GM23338 (cell line): Measurements from ENCODE around the gene RMND5A. TPM values are rescaled to one million over a fixed set of nuclear protein-coding genes. Genes with fewer than 3 reads are reported as not detected.

Experiments
- ATAC-seq: fragments of 200-7000 bp; cut with Tn5 transposase; 3 replicates; pipeline ENCODE4 v1.9.1; 2020
- DNase-seq: peaks from one replicate; pipeline ENCODE4 v3.0.0-alpha.2; 2015; ENCODE audit warnings: low spot score
- H2AFZ ChIP-seq: fragments of 200-600 bp; sonication (generic); 2 replicates; pipeline ENCODE4 v1.8.0; 2016; ENCODE audit warnings: antibody characterized with exemption, mild to moderate bottlenecking, moderate library complexity
- H3F3A ChIP-seq: fragments of 200-600 bp; sonication (generic); replicated peaks from 2 replicates; pipeline ENCODE4 v1.8.0; 2017; ENCODE audit warnings: antibody characterized with exemption, mixed run types, low read depth
- H3K27ac ChIP-seq: fragments of 200-600 bp; sonication (generic); 2 replicates; pipeline ENCODE4 v1.6.1; 2016; ENCODE audit warnings: low read depth
- H3K27me3 ChIP-seq: fragments of 200-600 bp; sonication (generic); 2 replicates; pipeline ENCODE4 v1.8.0; 2016; ENCODE audit warnings: mild to moderate bottlenecking, mixed run types, moderate library complexity; ENCODE audit not compliant: insufficient read depth
- H3K36me3 ChIP-seq: fragments of 200-600 bp; sonication (generic); 2 replicates; pipeline ENCODE4 v1.8.0; 2016; ENCODE audit warnings: mild to moderate bottlenecking; ENCODE audit not compliant: insufficient read depth
- H3K4me1 ChIP-seq: fragments of 200-600 bp; sonication (generic); 2 replicates; pipeline ENCODE4 v1.8.0; 2016; ENCODE audit warnings: mild to moderate bottlenecking, moderate library complexity; ENCODE audit not compliant: insufficient read depth
- H3K4me2 ChIP-seq: fragments of 200-600 bp; sonication (generic); 2 replicates; pipeline ENCODE4 v1.7.1; 2017; ENCODE audit warnings: mixed run types
- H3K4me3 ChIP-seq: fragments of 200-600 bp; sonication (generic); 2 replicates; pipeline ENCODE4 v1.6.1; 2016; ENCODE audit warnings: mixed run types
- H3K79me2 ChIP-seq: fragments of 200-600 bp; sonication (generic); replicated peaks from 2 replicates; pipeline ENCODE4 v1.8.0; 2017; ENCODE audit warnings: mild to moderate bottlenecking; ENCODE audit not compliant: insufficient read depth
- H3K9me2 ChIP-seq: fragments of 200-600 bp; sonication (generic); 2 replicates; pipeline ENCODE4 v1.8.0; 2017; ENCODE audit not compliant: insufficient read depth
- H4K20me1 ChIP-seq: fragments of 200-600 bp; sonication (generic); replicated peaks from 2 replicates; pipeline ENCODE4 v1.8.0; 2017; ENCODE audit warnings: mild to moderate bottlenecking; ENCODE audit not compliant: insufficient read depth
- H3K27ac Mint-ChIP-seq: 2 replicates; pipeline ENCODE4 v1.8.0; 2020; ENCODE audit warnings: inconsistent platforms, mild to moderate bottlenecking, moderate library complexity, mixed read lengths
- H3K27me3 Mint-ChIP-seq: 3 replicates; pipeline ENCODE4 v1.8.0; 2022; ENCODE audit warnings: low read depth, mild to moderate bottlenecking, moderate library complexity, mixed read lengths, inconsistent platforms; ENCODE audit not compliant: insufficient read depth, poor library complexity
- H3K36me3 Mint-ChIP-seq: 3 replicates; pipeline ENCODE4 v1.8.0; 2021; ENCODE audit warnings: low read depth, mild to moderate bottlenecking, inconsistent platforms, moderate library complexity, mixed read lengths
- H3K4me1 Mint-ChIP-seq: 3 replicates; pipeline ENCODE4 v1.8.0; 2020; ENCODE audit warnings: mild to moderate bottlenecking, inconsistent platforms, mixed read lengths
- H3K4me3 Mint-ChIP-seq: 3 replicates; pipeline ENCODE4 v1.8.0; 2021; ENCODE audit warnings: moderate library complexity, mild to moderate bottlenecking, inconsistent platforms, mixed read lengths
- H3K9me3 Mint-ChIP-seq: 3 replicates; pipeline ENCODE4 v1.8.0; 2020; ENCODE audit warnings: moderate library complexity, mild to moderate bottlenecking, inconsistent platforms, mixed read lengths
- CREB1 ChIP-seq: fragments of 250-450 bp; sonication (Bioruptor Pico); IDR thresholded peaks from 2 replicates; pipeline ENCODE4 v1.5.0; 2020; ENCODE audit warnings: low read depth, mild to moderate bottlenecking, moderate library complexity
- CTCF ChIP-seq, 2 experiments: fragments of 200-600 bp in 1 of 2; sonication (generic) in 1 of 2; conservative IDR thresholded peaks; 2 replicates each; pipeline versions ENCODE4 v1.5.1 to v1.6.1; 2016 to 2017; ENCODE audit warnings: antibody characterized with exemption in 2 of 2, low read depth in 2 of 2, mild to moderate bottlenecking in 2 of 2, moderate library complexity in 1 of 2
- EZH2 ChIP-seq: fragments of 200-600 bp; sonication (generic); IDR thresholded peaks from one replicate; pipeline ENCODE4 v1.8.0; 2017; ENCODE audit warnings: antibody characterized with exemption, mild to moderate bottlenecking, low read depth; ENCODE audit not compliant: unreplicated experiment
- EZH2phosphoT487 ChIP-seq: fragments of 200-600 bp; sonication (generic); IDR thresholded peaks from one replicate; pipeline ENCODE4 v1.8.1; 2018; ENCODE audit warnings: antibody characterized with exemption; ENCODE audit not compliant: unreplicated experiment
- JUNB ChIP-seq: IDR thresholded peaks from one replicate; pipeline ENCODE4 v1.6.1; 2016; ENCODE audit warnings: antibody characterized with exemption; ENCODE audit not compliant: unreplicated experiment
- NANOG ChIP-seq: IDR thresholded peaks from 2 replicates; pipeline ENCODE4 v1.6.1; 2016; ENCODE audit warnings: antibody characterized with exemption, borderline replicate concordance
- POLR2AphosphoS5 ChIP-seq: IDR thresholded peaks from 2 replicates; pipeline ENCODE4 v1.6.1; 2016; ENCODE audit warnings: antibody characterized with exemption, low read depth
- STAT1 ChIP-seq: IDR thresholded peaks from one replicate; pipeline ENCODE4 v1.6.1; 2016; ENCODE audit warnings: antibody characterized with exemption; ENCODE audit not compliant: unreplicated experiment
- ZNF114 ChIP-seq: fragments of 250-450 bp; sonication (Bioruptor Pico); IDR thresholded peaks from 2 replicates; pipeline ENCODE4 v1.5.0; 2020; ENCODE audit warnings: mild to moderate bottlenecking, moderate library complexity
- ZNF331 ChIP-seq: fragments of 250-450 bp; sonication (Bioruptor Pico); IDR thresholded peaks from 2 replicates; pipeline ENCODE4 v1.5.0; 2020; ENCODE audit warnings: low read depth, mild to moderate bottlenecking, moderate library complexity
- polyA plus RNA-seq: library from polyadenylated mRNA; unstranded; fragments of >200 nt; fragmentation: Nextera tagmentation; extraction: Ambion mirVana; gene quantifications from 2 replicates; pipeline ENCODE4 v1.2.1, GENCODE V29; 2016
- total RNA-seq: library from RNA; depleted of rRNA; stranded (reverse); fragments of >200 nt; shearing (Covaris generic); gene quantifications from 2 replicates; pipeline ENCODE4 v1.2.3, GENCODE V29; 2014
- TF ChIP-seq, protein P1 (sequence below): IDR thresholded peaks from 2 replicates; pipeline ENCODE4 v1.6.1; 2016; ENCODE audit warnings: antibody characterized with exemption
- TF ChIP-seq, protein P2 (sequence below): IDR thresholded peaks from one replicate; pipeline ENCODE4 v1.6.1; 2018; ENCODE audit warnings: antibody characterized with exemption; ENCODE audit not compliant: unreplicated experiment
- TF ChIP-seq, protein P3 (sequence below): fragments of 250-450 bp; sonication (Bioruptor Pico); IDR thresholded peaks from 2 replicates; pipeline ENCODE4 v1.5.0; 2020; ENCODE audit warnings: mild to moderate bottlenecking, moderate library complexity

The RMND5A gene
- total and polyA plus RNA-seq, 2 experiments from 2014 or later: 24.0 to 87.9 TPM

DNA sequence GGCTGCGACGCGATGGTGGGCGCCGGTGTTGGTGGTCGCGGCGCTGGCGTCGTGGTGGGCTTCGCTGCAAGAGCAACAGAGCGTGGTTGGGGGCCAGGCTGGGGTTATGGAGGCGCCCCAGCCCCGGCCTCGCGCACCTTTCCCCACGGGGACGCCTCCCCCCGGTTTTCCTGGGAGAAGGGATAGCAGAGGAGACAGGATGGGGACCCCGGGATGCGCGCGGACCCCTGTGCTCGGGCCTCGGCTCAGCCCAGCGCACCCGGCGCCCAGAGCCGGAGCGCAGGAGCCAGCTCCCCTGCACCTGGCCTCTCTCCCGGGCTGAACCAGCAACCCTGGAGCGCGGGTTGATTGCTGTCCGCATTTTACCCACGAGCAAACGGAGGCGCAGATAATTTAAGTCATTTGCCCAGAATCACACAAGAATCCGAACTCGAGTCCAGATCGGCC is 69.6 kb downstream of the RMND5A start:
- peak overlapping the region; percentile 82 for H3K4me2 ChIP-seq
- Mint-ChIP-seq H3K9me3 (peaks cover 11% of the 10 kb centered on the region; the same call in 2 of the 3 replicates), H3K4me1 (peaks cover 16% of the 10 kb centered on the region), H3K27ac (no peak overlapping the region), H3K36me3 (peaks cover 5% of the 10 kb centered on the region; the same call in 1 of the 3 replicates), H3K4me3 (peak overlapping the region; percentile 63), H3K27me3 (peaks cover 52% of the 10 kb centered on the region)
- TF ChIP-seq, protein P1, sequence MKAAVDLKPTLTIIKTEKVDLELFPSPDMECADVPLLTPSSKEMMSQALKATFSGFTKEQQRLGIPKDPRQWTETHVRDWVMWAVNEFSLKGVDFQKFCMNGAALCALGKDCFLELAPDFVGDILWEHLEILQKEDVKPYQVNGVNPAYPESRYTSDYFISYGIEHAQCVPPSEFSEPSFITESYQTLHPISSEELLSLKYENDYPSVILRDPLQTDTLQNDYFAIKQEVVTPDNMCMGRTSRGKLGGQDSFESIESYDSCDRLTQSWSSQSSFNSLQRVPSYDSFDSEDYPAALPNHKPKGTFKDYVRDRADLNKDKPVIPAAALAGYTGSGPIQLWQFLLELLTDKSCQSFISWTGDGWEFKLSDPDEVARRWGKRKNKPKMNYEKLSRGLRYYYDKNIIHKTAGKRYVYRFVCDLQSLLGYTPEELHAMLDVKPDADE: no peak
- TF ChIP-seq JUNB: no peak
- no peak for TF ChIP-seq CTCF (conservative IDR thresholded peaks at IDR 0.05; ENCODE audit: low read depth in 2 of 2)
- no peak for TF ChIP-seq ZNF331 (CRISPR knock-in tag)
- TF ChIP-seq ZNF114 (CRISPR knock-in tag): no peak
- no peak for TF ChIP-seq POLR2AphosphoS5
- TF ChIP-seq EZH2: no peak
- TF ChIP-seq NANOG: no peak
- TF ChIP-seq STAT1: no peak
- TF ChIP-seq, protein P2, sequence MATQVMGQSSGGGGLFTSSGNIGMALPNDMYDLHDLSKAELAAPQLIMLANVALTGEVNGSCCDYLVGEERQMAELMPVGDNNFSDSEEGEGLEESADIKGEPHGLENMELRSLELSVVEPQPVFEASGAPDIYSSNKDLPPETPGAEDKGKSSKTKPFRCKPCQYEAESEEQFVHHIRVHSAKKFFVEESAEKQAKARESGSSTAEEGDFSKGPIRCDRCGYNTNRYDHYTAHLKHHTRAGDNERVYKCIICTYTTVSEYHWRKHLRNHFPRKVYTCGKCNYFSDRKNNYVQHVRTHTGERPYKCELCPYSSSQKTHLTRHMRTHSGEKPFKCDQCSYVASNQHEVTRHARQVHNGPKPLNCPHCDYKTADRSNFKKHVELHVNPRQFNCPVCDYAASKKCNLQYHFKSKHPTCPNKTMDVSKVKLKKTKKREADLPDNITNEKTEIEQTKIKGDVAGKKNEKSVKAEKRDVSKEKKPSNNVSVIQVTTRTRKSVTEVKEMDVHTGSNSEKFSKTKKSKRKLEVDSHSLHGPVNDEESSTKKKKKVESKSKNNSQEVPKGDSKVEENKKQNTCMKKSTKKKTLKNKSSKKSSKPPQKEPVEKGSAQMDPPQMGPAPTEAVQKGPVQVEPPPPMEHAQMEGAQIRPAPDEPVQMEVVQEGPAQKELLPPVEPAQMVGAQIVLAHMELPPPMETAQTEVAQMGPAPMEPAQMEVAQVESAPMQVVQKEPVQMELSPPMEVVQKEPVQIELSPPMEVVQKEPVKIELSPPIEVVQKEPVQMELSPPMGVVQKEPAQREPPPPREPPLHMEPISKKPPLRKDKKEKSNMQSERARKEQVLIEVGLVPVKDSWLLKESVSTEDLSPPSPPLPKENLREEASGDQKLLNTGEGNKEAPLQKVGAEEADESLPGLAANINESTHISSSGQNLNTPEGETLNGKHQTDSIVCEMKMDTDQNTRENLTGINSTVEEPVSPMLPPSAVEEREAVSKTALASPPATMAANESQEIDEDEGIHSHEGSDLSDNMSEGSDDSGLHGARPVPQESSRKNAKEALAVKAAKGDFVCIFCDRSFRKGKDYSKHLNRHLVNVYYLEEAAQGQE: no peak
- no peak for TF ChIP-seq EZH2phosphoT487
- TF ChIP-seq, protein P3, sequence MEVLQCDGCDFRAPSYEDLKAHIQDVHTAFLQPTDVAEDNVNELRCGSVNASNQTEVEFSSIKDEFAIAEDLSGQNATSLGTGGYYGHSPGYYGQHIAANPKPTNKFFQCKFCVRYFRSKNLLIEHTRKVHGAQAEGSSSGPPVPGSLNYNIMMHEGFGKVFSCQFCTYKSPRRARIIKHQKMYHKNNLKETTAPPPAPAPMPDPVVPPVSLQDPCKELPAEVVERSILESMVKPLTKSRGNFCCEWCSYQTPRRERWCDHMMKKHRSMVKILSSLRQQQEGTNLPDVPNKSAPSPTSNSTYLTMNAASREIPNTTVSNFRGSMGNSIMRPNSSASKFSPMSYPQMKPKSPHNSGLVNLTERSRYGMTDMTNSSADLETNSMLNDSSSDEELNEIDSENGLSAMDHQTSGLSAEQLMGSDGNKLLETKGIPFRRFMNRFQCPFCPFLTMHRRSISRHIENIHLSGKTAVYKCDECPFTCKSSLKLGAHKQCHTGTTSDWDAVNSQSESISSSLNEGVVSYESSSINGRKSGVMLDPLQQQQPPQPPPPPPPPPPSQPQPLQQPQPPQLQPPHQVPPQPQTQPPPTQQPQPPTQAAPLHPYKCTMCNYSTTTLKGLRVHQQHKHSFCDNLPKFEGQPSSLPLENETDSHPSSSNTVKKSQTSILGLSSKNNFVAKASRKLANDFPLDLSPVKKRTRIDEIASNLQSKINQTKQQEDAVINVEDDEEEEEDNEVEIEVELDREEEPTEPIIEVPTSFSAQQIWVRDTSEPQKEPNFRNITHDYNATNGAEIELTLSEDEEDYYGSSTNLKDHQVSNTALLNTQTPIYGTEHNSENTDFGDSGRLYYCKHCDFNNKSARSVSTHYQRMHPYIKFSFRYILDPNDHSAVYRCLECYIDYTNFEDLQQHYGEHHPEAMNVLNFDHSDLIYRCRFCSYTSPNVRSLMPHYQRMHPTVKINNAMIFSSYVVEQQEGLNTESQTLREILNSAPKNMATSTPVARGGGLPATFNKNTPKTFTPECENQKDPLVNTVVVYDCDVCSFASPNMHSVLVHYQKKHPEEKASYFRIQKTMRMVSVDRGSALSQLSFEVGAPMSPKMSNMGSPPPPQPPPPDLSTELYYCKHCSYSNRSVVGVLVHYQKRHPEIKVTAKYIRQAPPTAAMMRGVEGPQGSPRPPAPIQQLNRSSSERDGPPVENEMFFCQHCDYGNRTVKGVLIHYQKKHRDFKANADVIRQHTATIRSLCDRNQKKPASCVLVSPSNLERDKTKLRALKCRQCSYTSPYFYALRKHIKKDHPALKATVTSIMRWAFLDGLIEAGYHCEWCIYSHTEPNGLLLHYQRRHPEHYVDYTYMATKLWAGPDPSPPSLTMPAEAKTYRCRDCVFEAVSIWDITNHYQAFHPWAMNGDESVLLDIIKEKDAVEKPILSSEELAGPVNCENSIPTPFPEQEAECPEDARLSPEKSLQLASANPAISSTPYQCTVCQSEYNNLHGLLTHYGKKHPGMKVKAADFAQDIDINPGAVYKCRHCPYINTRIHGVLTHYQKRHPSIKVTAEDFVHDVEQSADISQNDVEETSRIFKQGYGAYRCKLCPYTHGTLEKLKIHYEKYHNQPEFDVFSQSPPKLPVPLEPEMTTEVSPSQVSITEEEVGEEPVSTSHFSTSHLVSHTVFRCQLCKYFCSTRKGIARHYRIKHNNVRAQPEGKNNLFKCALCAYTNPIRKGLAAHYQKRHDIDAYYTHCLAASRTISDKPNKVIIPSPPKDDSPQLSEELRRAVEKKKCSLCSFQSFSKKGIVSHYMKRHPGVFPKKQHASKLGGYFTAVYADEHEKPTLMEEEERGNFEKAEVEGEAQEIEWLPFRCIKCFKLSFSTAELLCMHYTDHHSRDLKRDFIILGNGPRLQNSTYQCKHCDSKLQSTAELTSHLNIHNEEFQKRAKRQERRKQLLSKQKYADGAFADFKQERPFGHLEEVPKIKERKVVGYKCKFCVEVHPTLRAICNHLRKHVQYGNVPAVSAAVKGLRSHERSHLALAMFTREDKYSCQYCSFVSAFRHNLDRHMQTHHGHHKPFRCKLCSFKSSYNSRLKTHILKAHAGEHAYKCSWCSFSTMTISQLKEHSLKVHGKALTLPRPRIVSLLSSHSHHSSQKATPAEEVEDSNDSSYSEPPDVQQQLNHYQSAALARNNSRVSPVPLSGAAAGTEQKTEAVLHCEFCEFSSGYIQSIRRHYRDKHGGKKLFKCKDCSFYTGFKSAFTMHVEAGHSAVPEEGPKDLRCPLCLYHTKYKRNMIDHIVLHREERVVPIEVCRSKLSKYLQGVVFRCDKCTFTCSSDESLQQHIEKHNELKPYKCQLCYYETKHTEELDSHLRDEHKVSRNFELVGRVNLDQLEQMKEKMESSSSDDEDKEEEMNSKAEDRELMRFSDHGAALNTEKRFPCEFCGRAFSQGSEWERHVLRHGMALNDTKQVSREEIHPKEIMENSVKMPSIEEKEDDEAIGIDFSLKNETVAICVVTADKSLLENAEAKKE: no peak
- no peak for TF ChIP-seq CREB1
- H3K4me3 ChIP-seq: peak overlapping the region; percentile 57
- H2AFZ ChIP-seq: peak overlapping the region; percentile 98
- DNase-seq (peak; percentile 48), ATAC-seq (peak; percentile 47)
- 0 out of 2 replicates have a peak, but pooled peaks cover 5% of the 10 kb centered on the region for H3K4me1 ChIP-seq
- H3F3A ChIP-seq: no peaks in the 10 kb centered on the region
- no peak overlapping the region for H3K27ac ChIP-seq
- peaks cover 66% of the 10 kb centered on the region for H3K27me3 ChIP-seq
- H3K9me2 ChIP-seq: no peaks in the 10 kb centered on the region
- no peaks in the 10 kb centered on the region for H3K36me3 ChIP-seq
- H3K79me2 ChIP-seq: no peaks in the 10 kb centered on the region
- H4K20me1 ChIP-seq: no peaks in the 10 kb centered on the region
